Fibroblast of peridontal ligament (primary cell): Measurements from ENCODE around the gene SLC2A11.
"Not testable (repeated sequence)": the region's sequence is repeated elsewhere in the genome, so short reads cannot be mapped to it uniquely, and the experiment has no call there.

ENCODE experiments used
- DNase-seq: peaks from one replicate; pipeline ENCODE4 v3.0.0-alpha.2; 2010; ENCODE audit errors: extremely low read depth

The SLC2A11 gene

DNA sequence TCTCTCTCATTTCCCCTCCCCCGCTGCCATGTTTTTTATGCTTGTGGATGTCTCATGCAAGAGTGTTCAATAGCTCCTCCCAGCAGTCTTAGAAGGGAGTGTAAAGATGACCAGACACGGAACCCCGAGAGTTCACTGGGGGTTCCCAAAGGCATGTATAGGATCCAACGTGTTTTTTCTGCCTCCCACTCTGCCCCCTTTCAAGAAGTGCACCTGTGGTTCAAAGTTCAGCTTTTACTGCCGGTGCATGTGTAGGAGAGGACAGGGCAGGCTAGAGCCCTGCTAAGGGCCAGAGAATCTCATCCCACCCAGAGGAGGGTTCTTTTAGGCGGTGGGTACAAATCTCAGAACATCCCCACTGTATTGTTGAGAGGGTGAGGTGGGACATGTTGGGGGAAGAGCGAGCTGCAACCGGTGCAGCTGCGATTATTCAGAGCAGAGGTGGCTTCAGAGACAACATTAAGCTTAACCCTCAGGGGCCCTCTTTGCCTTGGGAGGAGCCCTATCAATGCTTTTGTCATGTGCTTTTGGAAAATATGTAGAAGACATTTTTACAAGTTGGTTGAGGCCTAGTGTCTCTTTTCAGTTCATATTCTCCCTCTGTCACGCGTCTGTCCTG is 51.0 kb downstream of the SLC2A11 start:
- no peak for DNase-seq

GRCh38 chr22:23909296-23909898 is 51.7 kb downstream of the SLC2A11 start:
- DNase-seq = peak; percentile 60

DNA sequence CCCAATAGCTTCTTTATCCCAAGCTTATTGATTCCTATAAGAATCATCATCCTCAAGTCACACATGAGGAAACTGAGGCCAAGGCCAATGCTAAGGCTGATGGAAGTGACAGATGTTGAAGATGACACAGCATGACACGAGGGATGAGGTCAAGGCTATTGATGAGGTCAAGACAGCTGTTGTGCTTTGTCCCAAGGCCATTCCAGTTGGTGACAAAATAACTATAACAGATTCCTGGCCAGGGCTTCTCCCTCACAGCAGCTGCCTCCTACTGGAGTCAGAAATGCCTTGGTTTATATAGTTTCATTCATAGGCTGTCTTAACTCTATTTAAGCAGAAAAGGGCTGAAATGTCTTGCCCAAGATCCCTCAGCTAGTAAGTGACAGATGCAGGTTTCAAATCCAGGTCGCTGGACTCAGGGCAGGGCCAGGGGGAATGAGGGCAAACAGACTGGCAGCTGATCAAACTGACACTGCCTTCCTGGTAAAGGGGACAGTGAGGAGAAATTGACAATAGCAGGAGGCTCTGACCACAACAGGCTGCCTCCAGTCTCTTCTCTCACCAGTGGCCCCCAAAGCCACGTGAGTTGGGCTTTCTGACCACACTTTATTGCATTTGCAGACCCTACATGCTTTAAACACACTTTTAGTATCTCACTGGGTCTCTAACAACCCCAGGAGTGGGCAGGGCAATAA is 53.0 kb downstream of the SLC2A11 start:
- DNase-seq = no peak

DNA sequence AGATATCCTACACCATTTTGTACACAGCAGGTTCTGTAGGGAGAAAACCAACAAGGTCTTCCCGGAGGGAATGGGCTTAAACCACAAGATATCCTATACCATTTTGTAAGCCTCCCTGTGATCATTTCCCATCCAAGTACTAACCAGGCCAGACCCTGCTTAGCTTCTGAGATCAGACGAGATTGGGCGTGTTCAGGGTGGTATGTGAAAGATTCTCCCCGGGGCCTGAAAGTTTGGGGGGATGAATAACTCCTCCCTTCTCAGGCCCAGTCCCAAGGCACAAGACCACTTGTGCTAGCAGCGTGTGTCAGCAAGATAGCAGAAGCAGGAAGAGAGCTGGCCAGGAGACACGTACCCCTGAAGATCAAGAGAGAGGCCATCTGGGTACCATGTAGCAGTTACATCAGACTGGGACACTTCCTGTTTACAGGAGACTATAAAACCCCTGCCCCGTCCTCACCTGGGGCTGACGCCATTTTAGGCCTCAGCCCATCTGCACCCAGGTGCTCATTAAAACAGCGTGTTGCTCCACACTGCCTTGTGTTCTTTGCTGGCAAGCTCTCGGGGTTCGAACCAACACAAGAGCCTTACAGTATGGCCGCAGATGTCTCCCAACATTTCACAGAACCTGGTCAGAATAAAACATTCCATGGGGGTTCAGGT is 53.8 kb downstream of the SLC2A11 start:
- no peak for DNase-seq

GRCh38 chr22:23912293-23912903 is 54.7 kb downstream of the SLC2A11 start:
- no peak for DNase-seq

GRCh38 chr22:23913306-23913660 is 55.6 kb downstream of the SLC2A11 start:
- DNase-seq = no peak

GRCh38 chr22:23913661-23914353 is 56.1 kb downstream of the SLC2A11 start:
- DNase-seq = peak; percentile 95

- DNase-seq = no peak
Observed at GRCh38 chr22:23915290-23915689, 57.6 kb downstream of the SLC2A11 start.

GRCh38 chr22:23920267-23920611 is 62.6 kb downstream of the SLC2A11 start:
- DNase-seq = not testable (repeated sequence)

DNA sequence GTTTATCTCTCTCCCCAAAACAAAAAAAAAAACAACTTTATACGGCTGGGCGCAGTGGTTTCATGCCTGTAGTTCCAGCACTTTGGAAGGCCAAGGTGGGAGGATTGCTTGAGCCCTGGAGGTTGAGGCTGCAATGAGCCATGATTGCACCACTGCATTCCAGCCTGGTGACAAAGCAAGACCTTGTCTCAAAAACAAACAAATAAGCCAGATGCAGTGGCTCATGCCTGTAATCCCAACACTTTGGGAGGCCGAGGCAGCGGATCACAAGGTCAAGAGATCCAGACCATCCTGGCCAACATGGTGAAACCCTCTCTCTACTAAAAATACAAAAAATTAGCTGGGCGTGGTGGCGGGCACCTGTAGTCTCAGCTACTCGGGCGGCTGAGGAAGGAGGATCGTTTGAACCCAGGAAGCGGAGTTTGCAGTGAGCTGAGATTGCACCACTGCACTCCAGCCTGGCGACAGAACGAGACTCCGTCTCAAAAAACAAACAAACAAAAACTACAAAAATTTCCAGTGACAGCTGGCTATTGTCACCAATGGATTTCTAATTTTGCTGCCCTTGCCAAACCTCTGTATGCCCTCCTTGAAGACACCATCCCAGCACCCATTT is 64.0 kb downstream of the SLC2A11 start:
- DNase-seq = not testable (repeated sequence)

- no peak for DNase-seq
Observed at GRCh38 chr22:23922921-23923320, 65.2 kb downstream of the SLC2A11 start.

- DNase-seq = no peak
Observed at GRCh38 chr22:23925020-23925606, 67.4 kb downstream of the SLC2A11 start.

GRCh38 chr22:23926561-23926960 is 68.9 kb downstream of the SLC2A11 start:
- no peak for DNase-seq
